ENCODE results near the gene POLA1. TPM values are rescaled to one million over a fixed set of nuclear protein-coding genes. Genes with fewer than 3 reads are reported as not detected.

POLA1 gene
- total RNA-seq, 1 donor from 2014 or later = 80.4 TPM

DNA sequence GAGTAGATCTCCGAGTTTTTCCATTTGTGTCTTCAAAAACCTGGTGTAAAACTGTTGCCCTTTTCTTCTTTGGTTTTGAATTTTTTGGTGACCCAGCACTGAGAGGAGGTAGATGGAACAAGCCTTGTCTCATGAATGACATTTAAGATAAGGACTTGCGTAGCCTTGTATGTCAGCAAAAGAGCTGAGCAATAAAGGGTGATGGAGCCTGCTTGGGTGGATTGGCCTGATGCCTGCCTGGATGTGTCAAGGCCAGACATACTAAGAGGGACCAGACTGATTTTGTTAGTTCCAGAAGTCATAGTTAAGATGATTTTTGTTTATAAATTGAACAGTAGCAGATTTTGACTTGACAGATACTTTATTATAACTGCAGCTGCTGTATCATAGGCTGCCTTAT is 134.9 kb downstream of the POLA1 start:
- Mint-ChIP-seq H3K9me3 (no peaks in the 10 kb centered on the region), H3K27ac (no peak overlapping the region), H3K27me3 (ENCODE audit: insufficient read depth, low read depth) (no peaks in the 10 kb centered on the region), H3K4me3 (no peak overlapping the region), H3K36me3 (peaks cover 39% of the 10 kb centered on the region), H3K4me1 (no peaks in the 10 kb centered on the region)
- Histone ChIP-seq H3K4me3 (no peak overlapping the region), H3K9me3 (ENCODE audit: low read depth) (no peaks in the 10 kb centered on the region), H3K27ac (no peak overlapping the region), H3K4me2 (no peak overlapping the region), H3K79me2 (ENCODE audit: low read depth) (no peaks in the 10 kb centered on the region), H3K9ac (no peak overlapping the region), H3K36me3 (peaks cover 19% of the 10 kb centered on the region), H2AFZ (replicated peaks) (no peak overlapping the region), H4K20me1 (ENCODE audit: low read depth) (no peaks in the 10 kb centered on the region), H3K27me3 (no peaks in the 10 kb centered on the region), H3K4me1 (peaks cover 9% of the 10 kb centered on the region), H3F3A (ENCODE audit: low read depth) (peaks cover 8% of the 10 kb centered on the region)
- DNase-seq (ENCODE audit: low spot score) = no peak
- TF ChIP-seq, protein P1, sequence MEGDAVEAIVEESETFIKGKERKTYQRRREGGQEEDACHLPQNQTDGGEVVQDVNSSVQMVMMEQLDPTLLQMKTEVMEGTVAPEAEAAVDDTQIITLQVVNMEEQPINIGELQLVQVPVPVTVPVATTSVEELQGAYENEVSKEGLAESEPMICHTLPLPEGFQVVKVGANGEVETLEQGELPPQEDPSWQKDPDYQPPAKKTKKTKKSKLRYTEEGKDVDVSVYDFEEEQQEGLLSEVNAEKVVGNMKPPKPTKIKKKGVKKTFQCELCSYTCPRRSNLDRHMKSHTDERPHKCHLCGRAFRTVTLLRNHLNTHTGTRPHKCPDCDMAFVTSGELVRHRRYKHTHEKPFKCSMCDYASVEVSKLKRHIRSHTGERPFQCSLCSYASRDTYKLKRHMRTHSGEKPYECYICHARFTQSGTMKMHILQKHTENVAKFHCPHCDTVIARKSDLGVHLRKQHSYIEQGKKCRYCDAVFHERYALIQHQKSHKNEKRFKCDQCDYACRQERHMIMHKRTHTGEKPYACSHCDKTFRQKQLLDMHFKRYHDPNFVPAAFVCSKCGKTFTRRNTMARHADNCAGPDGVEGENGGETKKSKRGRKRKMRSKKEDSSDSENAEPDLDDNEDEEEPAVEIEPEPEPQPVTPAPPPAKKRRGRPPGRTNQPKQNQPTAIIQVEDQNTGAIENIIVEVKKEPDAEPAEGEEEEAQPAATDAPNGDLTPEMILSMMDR (IDR thresholded peaks at IDR 0.05) = no peak
- TF ChIP-seq EZH2phosphoT487 (IDR thresholded peaks at IDR 0.05) = no peak
- no peak for TF ChIP-seq EZH2 (IDR thresholded peaks at IDR 0.05)

GRCh38 chrX:24833695-24834094 is 140.0 kb downstream of the POLA1 start:
- Histone ChIP-seq H4K20me1 (ENCODE audit: low read depth) (no peaks in the 10 kb centered on the region), H3K9ac (no peak overlapping the region), H3K4me1 (peaks cover 9% of the 10 kb centered on the region), H3K36me3 (peaks cover 19% of the 10 kb centered on the region), H3F3A (ENCODE audit: low read depth) (peaks cover 35% of the 10 kb centered on the region), H3K79me2 (ENCODE audit: low read depth) (no peaks in the 10 kb centered on the region), H3K27ac (no peak overlapping the region), H3K4me3 (no peak overlapping the region), H3K9me3 (ENCODE audit: low read depth) (no peaks in the 10 kb centered on the region), H3K27me3 (no peaks in the 10 kb centered on the region), H2AFZ (replicated peaks) (no peak overlapping the region), H3K4me2 (no peak overlapping the region)
- Mint-ChIP-seq H3K4me3 (no peak overlapping the region), H3K4me1 (no peaks in the 10 kb centered on the region), H3K27me3 (ENCODE audit: insufficient read depth, low read depth) (no peaks in the 10 kb centered on the region), H3K27ac (no peak overlapping the region), H3K36me3 (peaks cover 17% of the 10 kb centered on the region), H3K9me3 (no peaks in the 10 kb centered on the region)
- DNase-seq (ENCODE audit: low spot score) = no peak
- TF ChIP-seq, protein P1 (IDR thresholded peaks at IDR 0.05) = no peak
- TF ChIP-seq EZH2phosphoT487 (IDR thresholded peaks at IDR 0.05) (no peak), EZH2 (IDR thresholded peaks at IDR 0.05) (no peak)

GRCh38 chrX:24837966-24838365 is 144.2 kb downstream of the POLA1 start:
- Histone ChIP-seq H3K79me2 (ENCODE audit: low read depth) (peaks cover 12% of the 10 kb centered on the region), H3K36me3 (no peaks in the 10 kb centered on the region), H2AFZ (replicated peaks) (no peak overlapping the region), H3K27ac (peak overlapping the region; percentile 69), H3K27me3 (no peaks in the 10 kb centered on the region), H3K9me3 (ENCODE audit: low read depth) (no peaks in the 10 kb centered on the region), H3K4me1 (no peaks in the 10 kb centered on the region), H3F3A (ENCODE audit: low read depth) (peaks cover 27% of the 10 kb centered on the region), H3K9ac (no peak overlapping the region), H3K4me3 (no peak overlapping the region), H3K4me2 (no peak overlapping the region), H4K20me1 (ENCODE audit: low read depth) (no peaks in the 10 kb centered on the region)
- peaks cover 4% of the 10 kb centered on the region for H3K4me1 Mint-ChIP-seq
- H3K4me3 Mint-ChIP-seq = no peak overlapping the region
- TF ChIP-seq, protein P1 (IDR thresholded peaks at IDR 0.05) = no peak
- TF ChIP-seq EZH2 (IDR thresholded peaks at IDR 0.05) (no peak), EZH2phosphoT487 (IDR thresholded peaks at IDR 0.05) (no peak)
- no peaks in the 10 kb centered on the region for H3K27me3 Mint-ChIP-seq (ENCODE audit: insufficient read depth, low read depth)
- peaks cover 6% of the 10 kb centered on the region for H3K36me3 Mint-ChIP-seq
- no peak overlapping the region for H3K27ac Mint-ChIP-seq
- no peaks in the 10 kb centered on the region for H3K9me3 Mint-ChIP-seq
- no peak for DNase-seq (ENCODE audit: low spot score)

Measured in neural progenitor cell (in vitro differentiated cells).